ENCODE data around the gene SNRPN. TPM values are rescaled to one million over a fixed set of nuclear protein-coding genes. Genes with fewer than 3 reads are reported as not detected.
"Not testable (repeated sequence)": the region's sequence is repeated elsewhere in the genome, so short reads cannot be mapped to it uniquely, and the experiment has no call there.

The SNRPN gene
- total and polyA plus RNA-seq, 7 donors: 28.4 to 134 (median 84.5) TPM

DNA sequence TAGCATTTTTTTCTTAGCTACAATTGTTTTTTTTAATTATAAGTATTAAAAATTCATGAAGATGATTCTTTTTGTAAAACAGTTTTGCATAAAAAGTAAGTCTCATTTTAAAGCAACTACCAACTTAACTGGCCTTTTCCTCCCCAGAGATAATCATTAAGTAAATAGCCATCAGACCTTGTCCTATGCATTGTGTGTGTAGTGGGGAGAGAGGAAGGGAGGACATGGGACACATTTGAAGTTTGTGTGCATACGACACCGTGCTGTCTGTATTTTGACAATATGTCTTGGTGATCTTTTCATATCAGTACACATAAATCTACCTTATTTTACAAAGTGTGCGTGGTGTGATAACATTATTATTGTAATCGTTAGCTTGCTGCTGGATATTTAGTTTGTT is 8.1 kb downstream of the SNRPN start:
- TF ChIP-seq POLR2AphosphoS5 (IDR thresholded peaks at IDR 0.05) (no peak), POLR2A (IDR thresholded peaks at IDR 0.05) (no peak), EP300 (IDR thresholded peaks at IDR 0.05) (no peak)
- TF ChIP-seq, protein P1, sequence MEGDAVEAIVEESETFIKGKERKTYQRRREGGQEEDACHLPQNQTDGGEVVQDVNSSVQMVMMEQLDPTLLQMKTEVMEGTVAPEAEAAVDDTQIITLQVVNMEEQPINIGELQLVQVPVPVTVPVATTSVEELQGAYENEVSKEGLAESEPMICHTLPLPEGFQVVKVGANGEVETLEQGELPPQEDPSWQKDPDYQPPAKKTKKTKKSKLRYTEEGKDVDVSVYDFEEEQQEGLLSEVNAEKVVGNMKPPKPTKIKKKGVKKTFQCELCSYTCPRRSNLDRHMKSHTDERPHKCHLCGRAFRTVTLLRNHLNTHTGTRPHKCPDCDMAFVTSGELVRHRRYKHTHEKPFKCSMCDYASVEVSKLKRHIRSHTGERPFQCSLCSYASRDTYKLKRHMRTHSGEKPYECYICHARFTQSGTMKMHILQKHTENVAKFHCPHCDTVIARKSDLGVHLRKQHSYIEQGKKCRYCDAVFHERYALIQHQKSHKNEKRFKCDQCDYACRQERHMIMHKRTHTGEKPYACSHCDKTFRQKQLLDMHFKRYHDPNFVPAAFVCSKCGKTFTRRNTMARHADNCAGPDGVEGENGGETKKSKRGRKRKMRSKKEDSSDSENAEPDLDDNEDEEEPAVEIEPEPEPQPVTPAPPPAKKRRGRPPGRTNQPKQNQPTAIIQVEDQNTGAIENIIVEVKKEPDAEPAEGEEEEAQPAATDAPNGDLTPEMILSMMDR (IDR thresholded peaks at IDR 0.05): no peak
- Histone ChIP-seq H3K27ac (no peak overlapping the region), H3K4me1 (no peaks in the 10 kb centered on the region), H3K27me3 (no peaks in the 10 kb centered on the region), H3K36me3 (peaks cover 0 to 56% (median 17%) of the 10 kb centered on the region in 4 donors), H3K4me3 (no peak overlapping the region), H3K9me3 (peaks cover 0 to 4% (median 0%) of the 10 kb centered on the region in 4 donors)
- WGBS, 2 donors: 94 to 97% methylated on average over 4 of the region's 4 CpGs
- no peak for DNase-seq
- intact Hi-C loops (cut with DNase I): no loop called here

DNA sequence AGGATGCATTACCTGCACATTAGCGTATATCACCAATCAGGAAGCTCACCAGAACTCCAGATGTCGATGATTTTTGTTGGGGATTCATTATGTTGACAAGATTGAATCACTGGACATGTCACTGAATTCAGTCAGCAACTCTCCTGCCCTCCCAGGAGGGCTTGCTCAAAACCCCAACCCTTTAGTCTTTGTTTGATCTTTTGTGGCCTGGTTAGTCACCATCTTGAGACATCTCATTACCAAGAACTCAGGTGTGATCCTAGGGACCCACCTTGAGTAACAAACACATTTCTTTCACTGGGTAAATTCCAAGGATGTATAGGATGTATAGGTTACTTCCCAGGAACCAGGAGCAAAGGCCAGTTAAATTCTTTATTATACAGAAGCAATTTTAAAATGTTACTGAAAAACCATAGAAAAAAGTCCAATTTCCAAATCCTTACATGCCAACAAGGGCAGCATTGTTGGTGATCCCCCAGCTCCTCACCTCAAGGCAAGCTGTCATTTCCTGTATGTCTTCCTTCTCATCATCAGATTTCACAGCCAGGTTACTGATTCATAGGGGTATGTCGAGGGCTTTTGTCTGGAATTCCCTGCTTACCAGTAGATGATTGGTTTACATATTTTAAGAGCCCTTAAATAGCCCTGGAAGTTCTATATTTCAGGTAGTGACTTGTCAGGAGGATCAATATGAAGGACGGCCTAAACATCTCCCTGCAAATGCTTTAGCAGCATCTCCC is 11.7 kb downstream of the SNRPN start:
- no peak overlapping the region for H3K27ac ChIP-seq
- H3K9me3 ChIP-seq: peaks cover 0 to 4% (median 0%) of the 10 kb centered on the region in 4 donors
- H3K4me1 ChIP-seq: no peaks in the 10 kb centered on the region
- H3K36me3 ChIP-seq: peaks cover 0 to 92% (median 23%) of the 10 kb centered on the region in 4 donors
- TF ChIP-seq, protein P1 (IDR thresholded peaks at IDR 0.05): no peak
- TF ChIP-seq POLR2AphosphoS5 (IDR thresholded peaks at IDR 0.05) (no peak), EP300 (IDR thresholded peaks at IDR 0.05) (no peak), POLR2A (IDR thresholded peaks at IDR 0.05) (no peak)
- WGBS, 2 donors: 75 to 78% methylated on average over 4 of the region's 4 CpGs
- no peak for DNase-seq
- no peaks in the 10 kb centered on the region for H3K27me3 ChIP-seq
- intact Hi-C loops (cut with DNase I): no loop called here
- H3K4me3 ChIP-seq: no peak overlapping the region

DNA sequence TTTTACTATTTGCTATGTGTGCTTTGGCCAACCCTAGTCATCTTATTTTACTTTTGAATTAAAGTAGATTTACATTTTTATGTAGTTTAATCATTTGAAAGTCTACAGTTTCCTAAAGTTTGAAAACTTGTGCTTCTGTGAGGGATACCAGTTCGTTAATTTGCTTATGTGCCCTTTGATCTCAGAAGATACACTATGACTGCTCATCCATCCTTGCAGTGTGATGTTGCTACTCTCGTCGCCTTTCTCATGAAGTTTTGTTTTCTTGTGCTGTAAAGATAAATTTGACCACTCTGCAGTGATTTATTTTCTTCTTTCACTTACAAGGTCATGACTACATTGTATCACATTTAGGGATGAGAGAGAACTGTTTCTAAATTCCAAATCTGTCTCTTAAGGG is 16.3 kb downstream of the SNRPN start:
- Histone ChIP-seq H3K27me3 (no peaks in the 10 kb centered on the region), H3K4me3 (no peak overlapping the region), H3K27ac (no peak overlapping the region), H3K4me1 (no peaks in the 10 kb centered on the region), H3K9me3 (peaks cover 0 to 23% (median 0%) of the 10 kb centered on the region in 4 donors), H3K36me3 (peaks cover 5 to 97% (median 40%) of the 10 kb centered on the region in 4 donors)
- TF ChIP-seq POLR2AphosphoS5 (IDR thresholded peaks at IDR 0.05): no peak
- TF ChIP-seq EP300 (IDR thresholded peaks at IDR 0.05): no peak
- TF ChIP-seq, protein P1 (IDR thresholded peaks at IDR 0.05): no peak
- TF ChIP-seq POLR2A (IDR thresholded peaks at IDR 0.05): no peak
- intact Hi-C loops (cut with DNase I): no loop called here
- no peak for DNase-seq
- WGBS, 2 donors: 80 to 89% methylated on average over 3 of the region's 3 CpGs

DNA sequence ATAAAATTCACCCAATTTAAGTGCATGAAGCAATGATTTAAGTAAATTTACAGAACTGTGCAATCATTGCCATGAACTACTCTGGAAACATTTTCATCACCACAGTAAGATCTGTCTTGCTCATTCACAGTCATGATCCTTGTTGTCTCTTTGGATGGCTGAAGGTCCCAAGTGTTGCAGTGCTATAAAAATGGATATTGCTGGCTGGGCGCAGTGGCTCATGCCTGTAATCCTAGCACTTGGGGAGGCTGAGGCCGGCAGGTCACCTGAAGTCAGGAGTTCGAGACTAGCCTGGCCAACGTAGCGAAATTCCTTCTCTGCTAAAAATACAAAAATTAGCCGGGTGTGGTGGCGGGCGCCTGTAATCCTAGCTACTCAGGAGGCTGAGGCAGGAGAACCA is 17.0 kb downstream of the SNRPN start:
- intact Hi-C loops (cut with DNase I): no loop called here
- TF ChIP-seq, protein P1 (IDR thresholded peaks at IDR 0.05): no peak
- TF ChIP-seq EP300 (IDR thresholded peaks at IDR 0.05): no peak
- no peak for TF ChIP-seq POLR2AphosphoS5 (IDR thresholded peaks at IDR 0.05)
- TF ChIP-seq POLR2A (IDR thresholded peaks at IDR 0.05): no peak
- 95% methylated on average over 8 of the region's 8 CpGs for WGBS, 2 donors
- Histone ChIP-seq H3K9me3 (peaks cover 0 to 21% (median 0%) of the 10 kb centered on the region in 4 donors), H3K36me3 (peaks cover 6 to 97% (median 43%) of the 10 kb centered on the region in 4 donors), H3K4me1 (no peaks in the 10 kb centered on the region), H3K4me3 (no peak overlapping the region), H3K27ac (no peak overlapping the region), H3K27me3 (no peaks in the 10 kb centered on the region)
- no peak for DNase-seq

DNA sequence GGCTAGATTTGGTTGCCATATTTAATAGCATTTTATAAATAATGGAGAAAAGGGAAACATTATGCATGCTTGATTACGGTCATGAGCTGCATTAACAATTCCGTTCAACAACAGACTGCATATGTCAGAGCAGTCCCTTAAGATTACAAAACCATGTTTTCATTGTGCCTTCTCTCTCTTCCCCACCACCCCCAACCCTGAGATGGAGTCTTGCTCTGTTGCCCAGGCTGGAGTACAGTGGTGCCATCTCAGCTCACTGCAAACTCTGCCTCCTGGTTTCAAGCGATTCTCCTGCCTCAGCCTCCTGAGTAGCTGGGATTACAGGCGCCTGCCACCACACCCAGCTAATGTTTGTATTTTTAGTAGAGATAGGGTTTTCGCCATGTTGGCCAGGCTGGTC is 17.9 kb downstream of the SNRPN start:
- DNase-seq; H3K4me3 ChIP-seq; H3K27me3 ChIP-seq; H3K4me1 ChIP-seq; H3K27ac ChIP-seq; intact Hi-C loops (cut with DNase I): not testable (repeated sequence)
- 96% methylated on average over 5 of the region's 5 CpGs for WGBS, 2 donors
- Histone ChIP-seq H3K9me3 (peaks cover 0 to 18% (median 0%) of the 10 kb centered on the region in 4 donors), H3K36me3 (peaks cover 11 to 97% (median 47%) of the 10 kb centered on the region in 4 donors)

All from sigmoid colon (tissue), 7 donors.